GM21737 (cell line): ENCODE results near the gene SNX20.
A peak's percentile ranks its signal among the peaks of the same experiment; 100 is the strongest.

Experiments
- ATAC-seq: cut with Tn5 transposase; IDR thresholded peaks from one replicate; pipeline ENCODE4 v1.9.1; 2021; ENCODE audit warnings: mild to moderate bottlenecking, moderate library complexity; ENCODE audit not compliant: unreplicated experiment

SNX20 gene

DNA sequence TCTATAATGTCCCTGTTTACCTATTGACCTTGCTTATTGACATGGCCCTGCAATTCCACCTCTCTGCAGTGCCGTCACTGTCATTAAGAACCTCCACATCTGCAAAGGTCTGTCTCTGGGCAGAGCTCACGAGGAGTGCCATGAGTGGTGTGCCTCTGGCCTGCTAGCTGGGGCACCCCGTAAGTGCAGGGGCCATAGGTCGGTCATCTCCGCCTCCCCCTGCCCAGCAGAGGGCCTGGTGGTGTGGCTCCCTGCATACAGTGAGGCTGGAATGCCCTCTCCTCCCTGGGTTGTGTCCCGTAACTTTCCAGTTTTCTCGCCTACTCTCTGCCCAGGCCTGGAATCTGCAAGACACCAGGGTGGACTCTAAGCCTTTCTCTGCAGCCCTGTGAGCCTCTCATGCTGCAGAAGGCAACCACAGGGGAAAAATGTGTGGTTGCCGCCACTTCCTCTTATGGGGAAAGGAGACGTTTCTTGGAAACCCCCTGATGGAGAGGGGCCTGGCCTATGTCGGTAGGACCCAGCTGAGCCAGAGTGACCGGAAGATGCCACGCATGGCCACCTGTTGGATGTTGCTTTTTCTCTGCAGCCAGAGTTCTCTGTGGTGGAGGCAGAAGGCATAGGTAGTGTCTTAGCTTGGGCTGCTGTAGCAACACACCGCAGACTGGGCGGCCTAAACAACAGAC, 2.7 kb upstream of the SNX20 start:
- ATAC-seq, result peak; percentile 67

DNA sequence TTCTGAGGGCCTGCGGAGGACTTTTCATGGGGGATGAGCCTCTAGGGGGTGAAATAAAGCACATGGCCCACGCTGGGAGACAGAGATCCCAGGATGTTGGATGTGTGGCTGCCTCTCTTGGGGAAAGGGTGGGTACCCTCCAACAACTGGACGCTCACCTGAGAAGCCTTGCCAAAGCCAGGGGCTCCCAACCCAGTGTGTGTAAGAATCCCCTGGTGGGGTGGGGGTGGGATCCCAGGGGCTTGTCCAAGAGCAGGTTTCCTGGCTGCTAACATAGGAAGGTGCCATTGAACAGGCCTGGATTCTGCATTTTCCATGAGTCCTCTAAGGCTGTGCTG, 587 bp downstream of the SNX20 start:
- no peak for ATAC-seq

DNA sequence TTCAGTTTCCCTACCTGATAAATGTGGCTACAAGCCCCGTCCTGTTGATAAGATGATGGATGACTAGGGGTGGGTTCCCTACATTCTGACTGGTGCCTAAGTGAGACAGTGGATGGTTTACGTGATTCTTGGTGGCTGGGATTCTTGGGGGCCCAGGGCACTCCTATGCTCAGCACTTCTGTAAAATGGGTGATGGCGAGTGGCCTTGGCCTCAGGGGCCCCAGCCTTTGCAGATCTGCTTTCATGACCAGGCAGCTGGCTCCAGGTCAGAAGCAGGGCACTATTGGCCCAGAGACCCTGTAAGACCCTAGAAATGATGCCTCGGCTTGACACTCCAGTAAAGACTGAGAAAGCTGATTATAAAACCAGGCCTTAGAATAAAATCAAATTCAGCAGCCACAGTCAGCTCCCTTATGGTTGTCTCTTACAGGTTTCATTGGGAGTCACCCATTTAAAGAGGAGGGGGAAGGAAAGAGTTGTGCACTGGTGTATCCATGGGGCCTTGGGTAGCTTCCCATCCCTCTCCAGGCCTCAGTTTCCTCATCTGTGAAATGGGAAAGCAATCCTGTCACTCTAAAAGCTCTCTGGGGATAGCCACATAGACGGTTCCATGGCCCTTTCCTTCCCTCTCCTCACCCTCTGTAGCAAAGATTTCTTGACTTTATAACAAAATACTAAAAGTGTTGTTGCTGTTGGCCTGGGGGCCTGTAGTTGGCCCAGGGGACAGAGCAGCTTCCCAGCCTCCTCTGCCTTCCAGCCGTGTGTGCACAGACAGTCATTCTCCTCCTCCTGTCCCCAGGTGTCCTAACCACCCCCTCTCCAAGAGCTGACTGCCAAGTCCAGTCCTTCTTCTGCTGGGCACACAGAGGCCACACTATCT, 1.2 kb downstream of the SNX20 start:
- ATAC-seq, result no peak

DNA sequence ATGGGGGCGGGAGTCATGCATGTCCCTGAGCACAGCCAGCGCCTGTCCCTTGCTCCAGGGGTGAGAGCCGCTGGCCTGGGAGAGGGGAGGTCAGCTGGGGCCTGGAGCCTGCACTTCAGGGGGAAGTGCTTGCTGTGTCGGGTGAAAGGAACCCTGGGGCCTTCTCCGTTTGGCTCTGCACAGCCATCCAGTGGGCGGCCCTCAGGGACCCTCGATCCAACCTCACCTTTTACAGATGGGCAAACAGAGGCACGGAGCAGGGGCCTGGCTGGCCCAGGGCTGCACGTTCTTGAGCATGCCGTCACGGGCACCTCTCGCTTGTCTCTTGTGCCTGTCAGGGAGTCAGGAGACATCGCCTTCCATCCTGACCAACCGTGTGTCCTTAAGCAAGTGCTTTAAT, 1.8 kb downstream of the SNX20 start:
- ATAC-seq, result no peak

DNA sequence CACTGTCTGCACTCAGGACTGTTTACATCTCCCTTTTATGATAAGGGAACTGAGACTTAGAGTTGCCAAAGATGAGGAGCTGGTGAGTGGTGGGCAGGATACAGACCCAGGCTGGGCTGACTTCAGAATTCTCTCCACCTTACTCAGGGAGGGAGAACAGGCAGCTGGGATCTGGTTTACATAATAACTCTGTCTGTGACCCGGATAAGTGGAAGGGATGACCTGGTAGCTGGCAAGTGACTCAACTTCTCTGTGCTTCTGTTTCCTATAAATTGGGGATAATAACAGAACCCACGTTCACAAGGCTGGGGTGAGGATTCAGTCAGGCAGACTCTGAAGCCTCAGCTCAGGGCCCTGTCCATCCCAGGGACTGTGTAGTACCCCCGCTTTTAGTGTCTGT, 2.6 kb downstream of the SNX20 start:
- ATAC-seq, result no peak

DNA sequence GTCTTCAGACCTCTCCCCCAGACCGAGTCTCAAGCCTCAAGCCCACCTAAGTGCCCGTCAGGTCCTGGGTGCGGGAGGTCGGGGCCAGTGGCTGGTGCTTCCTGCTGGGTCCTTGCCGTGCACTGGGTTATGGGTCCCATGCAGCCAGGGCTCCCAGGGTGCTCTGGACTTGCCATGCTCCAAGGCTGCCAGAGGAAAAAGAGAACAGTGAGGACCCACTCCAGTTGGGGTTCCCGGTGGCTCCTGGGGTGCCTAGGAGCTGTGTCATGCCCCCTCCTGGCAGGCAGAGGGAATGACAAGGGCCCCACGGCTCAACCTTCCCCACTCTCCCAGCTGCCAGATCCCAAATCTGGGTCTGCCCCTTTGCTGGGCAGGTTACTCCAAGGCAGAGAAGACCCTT, 3.8 kb downstream of the SNX20 start:
- ATAC-seq, result no peak

DNA sequence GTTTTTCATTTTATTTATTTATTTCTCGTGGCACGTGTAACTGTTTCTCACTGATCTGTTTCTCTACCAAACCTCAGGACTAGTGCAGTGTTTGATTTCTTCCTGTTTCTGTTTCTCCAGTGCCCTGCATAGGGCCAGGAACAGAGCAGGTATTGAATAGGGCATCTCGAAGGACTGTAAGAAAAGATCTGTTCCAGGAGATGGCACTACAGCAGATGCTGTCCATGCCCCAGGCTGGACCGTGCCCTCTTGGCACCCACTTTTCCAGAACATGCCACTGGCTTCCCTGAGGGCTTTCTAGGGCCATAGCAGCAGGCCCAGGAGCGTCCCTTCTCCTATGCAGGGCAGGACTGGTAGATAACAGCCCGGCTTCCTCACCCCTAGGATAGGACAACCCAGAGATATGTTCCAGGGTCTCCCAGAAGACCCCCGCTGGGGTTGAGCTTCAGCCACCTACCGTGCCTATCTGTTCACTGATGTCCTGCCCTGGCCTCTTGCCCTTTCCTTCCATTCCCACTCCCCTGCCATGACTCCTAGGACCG, 4.4 kb downstream of the SNX20 start:
- no peak for ATAC-seq

DNA sequence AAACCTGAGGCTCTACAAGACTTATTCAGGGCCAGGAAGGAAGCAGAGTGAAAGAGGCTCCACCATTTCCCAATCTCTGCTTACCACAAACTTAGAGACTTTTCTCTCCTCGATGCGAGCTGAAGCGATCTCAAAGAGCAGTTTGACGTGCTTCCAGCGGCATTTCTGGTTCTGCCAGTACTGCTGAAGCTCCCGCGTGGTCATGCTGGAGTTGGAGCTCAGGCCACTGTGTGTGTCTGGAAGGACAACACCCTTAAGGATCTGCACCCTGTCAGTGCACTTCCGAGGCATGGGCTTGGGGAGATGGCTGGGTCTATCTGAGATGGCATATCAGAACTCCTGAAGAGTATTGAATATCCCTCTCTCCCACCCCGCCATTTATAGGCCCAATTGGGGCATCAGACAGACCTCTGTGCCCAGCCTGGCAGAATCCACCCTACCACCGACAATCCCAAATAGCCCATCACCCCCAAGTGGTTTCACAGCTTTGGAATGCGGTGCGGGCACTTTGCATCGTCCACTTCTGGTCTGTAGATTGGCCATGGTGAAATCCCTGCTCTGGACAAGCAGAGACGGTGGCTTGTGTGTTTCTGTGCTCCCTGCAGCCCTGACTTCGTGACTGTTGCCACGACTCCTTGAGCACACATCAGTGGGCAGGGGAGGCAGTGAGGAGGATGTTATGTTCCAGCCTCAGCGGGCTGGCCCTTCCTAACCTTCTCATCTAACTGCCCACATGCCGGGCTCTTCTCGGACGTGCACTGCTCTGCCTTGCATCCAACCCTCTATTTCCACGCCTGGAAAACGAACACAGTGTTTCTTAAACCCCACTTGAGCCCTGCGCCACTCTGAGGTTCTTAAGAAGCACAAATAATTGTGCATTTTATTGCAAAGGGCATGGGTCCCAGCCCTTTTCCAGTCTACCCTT, 5.2 kb downstream of the SNX20 start:
- ATAC-seq, result no peak

DNA sequence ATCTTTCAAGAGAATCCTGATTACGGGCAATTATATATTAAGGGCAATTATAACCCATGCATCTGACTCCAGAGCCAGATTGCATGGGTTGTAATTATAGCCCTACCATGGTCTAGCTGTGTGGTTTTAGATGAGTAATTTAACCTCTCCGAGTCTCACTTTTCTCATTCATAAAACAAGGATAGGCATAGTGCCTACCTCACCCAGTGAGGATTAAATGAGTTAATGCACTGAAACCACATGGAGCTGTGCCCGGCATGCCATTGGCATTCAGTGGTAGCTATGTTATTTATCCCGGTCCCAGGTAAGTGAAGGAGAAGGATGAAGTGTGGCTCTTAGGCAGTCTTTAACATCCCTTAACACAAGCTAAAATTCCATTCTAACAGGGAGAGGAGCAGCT, 6.3 kb downstream of the SNX20 start:
- ATAC-seq, result no peak

DNA sequence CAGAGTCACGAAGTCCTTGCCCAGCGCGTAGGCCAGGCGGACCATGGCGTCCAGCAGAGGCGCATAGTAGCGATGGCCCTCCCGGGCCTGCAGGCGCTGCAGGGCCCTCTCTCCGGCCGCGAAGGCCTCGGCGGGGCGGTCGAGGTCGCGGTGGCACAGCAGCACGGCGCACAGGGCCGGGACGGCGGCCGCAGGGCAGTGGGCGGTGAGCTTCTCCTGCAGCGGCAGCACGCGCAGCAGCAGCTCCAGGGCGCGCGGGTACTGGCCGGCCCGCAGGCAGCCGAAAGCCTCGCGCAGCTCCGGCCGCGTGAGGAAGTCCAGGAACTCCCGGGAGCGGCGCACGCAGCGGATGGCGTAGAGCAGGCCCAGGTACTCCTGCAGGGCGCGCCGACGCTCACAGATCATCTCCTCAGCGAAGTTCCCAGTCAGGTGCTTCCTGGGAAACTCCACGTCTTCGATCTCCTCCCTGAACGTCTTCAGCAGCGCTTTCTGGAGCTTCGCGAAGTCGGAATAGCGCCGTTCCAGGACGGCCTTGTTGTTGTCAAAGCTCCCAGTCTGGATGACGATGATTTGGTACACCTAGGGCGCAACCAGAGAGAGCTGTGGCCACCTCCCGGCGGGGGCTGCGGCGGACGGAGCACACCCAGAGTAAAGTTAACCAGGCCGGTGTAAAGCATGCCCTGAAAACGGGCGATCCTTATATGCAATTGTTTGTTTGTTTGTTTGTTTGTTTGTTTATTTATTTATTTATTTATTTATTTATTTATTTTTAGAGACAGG, 7.4 kb downstream of the SNX20 start:
- no peak for ATAC-seq

DNA sequence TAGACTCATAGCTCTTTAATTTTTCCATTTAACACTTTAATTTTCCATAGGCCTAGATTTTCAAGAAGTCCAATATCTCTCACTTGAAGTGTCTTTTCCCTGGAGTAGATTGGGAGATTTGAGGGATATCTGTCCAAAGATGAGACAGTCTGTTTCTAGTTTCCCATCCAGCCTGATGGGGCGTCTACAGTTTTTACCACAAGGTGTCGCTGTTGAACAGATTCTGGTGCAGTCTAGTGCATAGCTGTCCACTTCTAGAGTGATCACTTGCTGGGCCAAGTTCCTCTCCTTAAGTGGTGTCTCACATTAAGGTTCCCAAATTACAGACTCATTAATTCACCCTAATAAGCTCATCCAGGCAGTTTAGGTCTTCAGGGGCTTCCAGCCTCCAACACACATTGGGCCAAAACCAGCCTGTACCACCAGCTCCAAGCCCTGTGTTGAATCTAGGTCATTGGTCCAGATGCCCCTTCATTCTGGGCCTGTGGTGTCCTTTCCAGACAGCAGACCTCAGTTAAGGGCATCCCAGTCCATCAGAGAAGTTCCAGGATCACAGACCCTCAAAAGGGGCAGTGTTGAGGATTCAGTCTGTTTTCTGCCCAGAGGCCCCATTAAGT, 9.4 kb downstream of the SNX20 start:
- no peak for ATAC-seq

DNA sequence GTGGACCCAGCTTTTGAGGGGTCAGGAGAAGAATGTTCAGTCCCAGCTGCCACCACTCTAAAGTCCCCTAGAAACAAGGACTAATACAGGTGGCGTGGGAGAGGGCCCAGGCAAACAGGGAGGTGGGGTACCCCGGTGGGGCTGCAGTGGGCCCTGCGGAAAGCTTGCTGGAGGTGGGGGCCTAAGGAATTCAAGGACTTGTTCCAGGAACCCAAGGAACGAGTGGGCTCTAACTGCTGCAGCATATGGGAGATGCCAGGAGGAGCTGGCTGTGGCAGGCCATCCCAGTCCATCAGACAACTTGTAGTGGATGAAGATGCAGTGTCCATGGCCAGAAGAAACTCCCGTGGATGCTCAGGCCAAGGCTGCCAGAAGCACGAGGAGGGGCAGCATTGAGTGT, 10.6 kb downstream of the SNX20 start:
- no peak for ATAC-seq

DNA sequence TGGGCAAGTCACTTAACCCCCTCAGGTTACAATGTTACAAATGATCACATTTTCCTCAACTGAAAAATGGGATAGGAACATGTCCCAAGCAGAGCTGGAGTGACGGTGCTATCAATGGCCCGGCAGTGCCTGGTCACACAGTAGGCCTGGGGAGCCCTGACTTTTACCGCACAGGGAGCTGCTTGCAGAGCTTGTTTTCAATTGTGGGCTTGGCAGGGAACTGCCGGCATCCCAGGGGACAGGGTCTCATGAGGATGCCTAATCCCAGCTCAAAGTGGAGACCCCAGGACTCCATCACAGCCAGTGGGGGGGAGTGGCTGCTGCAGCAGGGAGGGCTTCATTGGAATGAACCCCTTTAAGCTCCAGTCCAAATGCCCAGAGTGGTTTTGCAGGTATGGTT, 11.4 kb downstream of the SNX20 start:
- ATAC-seq, result no peak

DNA sequence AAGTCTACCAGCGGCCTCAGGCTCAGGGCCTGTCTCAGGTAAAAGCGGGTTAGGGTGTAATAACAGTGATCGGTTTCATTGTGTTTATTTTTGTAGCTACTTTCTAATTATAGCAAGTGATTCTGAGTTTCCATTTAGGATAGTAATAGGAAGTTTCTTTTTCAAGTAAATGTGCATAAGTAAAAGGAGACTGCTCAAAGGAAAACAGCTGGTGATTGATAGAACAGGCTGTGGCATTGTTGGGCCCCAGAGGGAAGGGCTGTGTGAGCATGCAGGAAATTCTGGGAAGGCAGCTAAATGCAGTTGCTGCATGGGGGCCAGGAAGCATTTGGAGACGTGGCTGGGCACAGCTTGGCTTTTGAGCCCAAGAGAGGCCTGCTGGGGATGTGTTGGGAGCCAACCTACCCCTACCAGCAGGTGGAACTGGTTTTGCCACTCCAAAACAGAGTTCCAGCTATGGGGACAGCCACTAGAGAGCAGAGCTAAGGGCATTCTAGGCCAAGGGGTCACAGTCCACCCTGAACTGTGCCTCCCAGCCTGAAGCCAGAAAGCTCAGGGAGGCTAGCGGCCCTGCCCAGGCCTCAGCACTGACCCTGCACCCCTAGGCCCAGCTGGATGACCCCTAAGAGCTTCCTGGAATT, 12.6 kb downstream of the SNX20 start:
- no peak for ATAC-seq

DNA sequence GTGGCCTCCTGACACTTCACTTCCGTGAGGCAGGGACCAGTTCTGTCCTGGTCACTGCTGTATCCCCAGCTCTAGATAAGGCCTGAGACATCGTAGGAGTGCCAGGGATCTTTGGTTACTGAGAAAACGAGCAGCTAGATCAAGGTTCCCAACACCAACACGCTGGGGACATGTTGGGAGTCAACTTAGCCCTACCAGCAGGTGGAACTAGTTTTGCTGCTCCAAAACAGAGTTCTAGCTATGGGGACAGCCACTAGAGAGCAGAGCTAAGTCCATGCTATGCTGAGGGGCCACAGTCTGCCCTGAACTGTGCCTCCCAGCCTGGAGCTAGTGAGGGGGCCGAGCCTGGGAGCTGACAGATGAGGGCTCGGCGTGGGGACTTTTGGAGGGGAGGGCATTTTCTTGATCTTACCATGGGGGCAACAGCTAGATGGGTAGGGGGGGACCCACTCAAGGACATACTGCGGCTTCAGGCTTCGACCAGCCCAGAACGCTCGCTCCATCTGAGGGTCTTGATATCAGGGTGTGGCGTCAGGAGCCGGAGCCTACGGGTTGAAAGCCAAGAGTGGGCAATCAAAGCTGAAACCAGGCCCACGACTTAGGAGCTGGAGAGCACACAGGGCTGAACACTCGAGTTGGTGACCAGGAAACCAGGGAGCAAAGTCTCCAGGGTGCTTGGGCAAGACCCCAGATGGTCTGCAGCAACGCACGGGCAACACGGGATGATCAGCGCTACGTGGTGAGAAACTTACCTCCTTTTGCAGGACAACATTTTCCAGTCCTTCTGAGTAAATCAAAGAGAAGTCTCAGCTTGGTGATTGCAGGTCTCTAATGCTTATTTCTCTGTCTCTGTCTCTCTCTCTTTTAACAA, 13.4 kb downstream of the SNX20 start:
- ATAC-seq, result no peak

DNA sequence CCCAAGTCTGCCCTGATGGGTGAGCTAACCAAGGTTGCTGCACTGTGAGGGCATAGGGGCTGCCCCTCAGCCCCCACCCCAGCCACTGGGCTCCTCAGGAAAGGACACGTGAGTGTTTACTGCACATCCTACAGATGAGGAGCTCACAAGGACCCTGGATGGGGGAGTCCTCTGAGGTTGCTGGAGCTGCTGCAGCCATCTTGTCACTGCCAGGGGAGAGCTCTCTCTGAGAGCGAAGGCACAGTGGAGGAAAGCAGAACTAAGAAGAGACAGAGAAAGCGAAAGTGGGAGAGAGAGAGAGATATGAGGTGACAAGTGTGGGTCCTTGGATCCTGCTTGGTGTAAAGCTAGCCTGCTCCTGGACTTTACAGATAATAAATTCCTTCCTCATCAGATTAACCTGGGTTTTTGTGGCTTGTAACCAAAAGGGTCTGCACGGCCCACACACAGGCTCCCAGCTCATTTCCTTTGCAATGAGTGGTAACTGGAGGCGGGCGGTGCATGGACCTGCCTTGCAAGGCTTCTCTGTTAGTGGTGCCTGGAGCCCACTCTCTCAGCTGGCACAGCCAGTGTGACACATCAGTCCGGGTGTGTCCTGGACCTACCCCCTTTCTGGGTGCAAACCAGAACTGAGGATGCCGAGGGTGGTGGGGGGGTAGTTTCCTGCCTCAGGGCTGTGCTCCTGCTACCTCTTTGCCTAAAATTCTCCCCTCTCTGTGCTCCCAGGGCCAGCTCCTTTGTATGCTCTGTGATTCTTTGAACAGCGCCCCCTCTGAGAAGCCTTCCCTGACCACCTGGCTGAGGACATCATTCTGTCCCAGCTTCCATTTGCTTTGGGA, 14.2 kb downstream of the SNX20 start:
- ATAC-seq, result peak; percentile 63

DNA sequence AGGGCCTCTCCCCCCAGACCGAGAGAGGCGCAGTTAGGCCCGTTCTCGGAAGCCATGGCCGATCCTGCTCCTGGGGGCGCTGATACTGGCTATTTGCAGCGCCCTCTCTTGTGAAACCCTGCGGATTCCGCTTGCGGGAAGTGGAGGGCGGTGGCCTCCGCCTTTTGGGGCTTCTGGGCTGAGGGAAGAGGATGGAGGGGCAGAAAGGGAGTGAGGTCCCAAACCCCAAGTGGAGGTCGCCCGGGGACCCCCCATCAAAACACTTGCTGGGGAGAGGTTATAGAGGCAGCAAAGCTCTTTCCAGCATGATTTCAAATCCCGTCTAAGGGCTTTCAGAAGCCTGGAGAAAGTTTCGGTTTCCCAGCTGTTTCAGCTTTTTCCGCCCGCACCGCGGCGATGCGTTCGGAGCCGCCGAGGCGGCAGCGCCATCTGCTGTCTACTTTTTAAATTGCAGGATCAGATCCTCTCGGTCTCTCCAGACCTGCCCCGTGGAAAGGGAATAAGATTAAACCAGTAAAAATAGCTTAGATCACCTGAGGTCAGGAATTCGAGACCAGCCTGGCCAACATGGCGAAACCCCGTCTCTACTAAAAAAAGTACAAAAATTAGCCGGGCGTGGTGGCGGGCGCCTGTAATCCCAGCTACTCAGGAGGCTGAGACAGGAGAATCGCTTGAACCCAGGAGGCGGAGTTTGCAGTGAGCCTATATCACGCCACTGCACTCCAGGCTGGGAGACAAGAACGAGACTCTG, 15.8 kb downstream of the SNX20 start:
- no peak for ATAC-seq
